Fibroblast of villous mesenchyme (primary cell): ENCODE data around the gene SSUH2. TPM values are rescaled to one million over a fixed set of nuclear protein-coding genes. Genes with fewer than 3 reads are reported as not detected.
"Not testable (repeated sequence)": the region's sequence is repeated elsewhere in the genome, so short reads cannot be mapped to it uniquely, and the experiment has no call there.

Source experiments
- DNase-seq: peaks from one replicate; pipeline ENCODE4 v3.0.0-alpha.2; 2010; ENCODE audit warnings: low read depth
- H3K4me3 ChIP-seq: 2 replicates; pipeline ENCODE4 v1.5.1; 2011; ENCODE audit warnings: low read depth, mild to moderate bottlenecking, low read length
- CTCF ChIP-seq: IDR thresholded peaks from 2 replicates; pipeline ENCODE4 v1.5.1; 2012; ENCODE audit warnings: low read depth, mild to moderate bottlenecking, low read length; ENCODE audit not compliant: insufficient read depth
- total RNA-seq: library from RNA; depleted of rRNA; stranded (reverse); fragments of >200 nt; gene quantifications from 2 replicates; pipeline ENCODE4 v1.2.3, GENCODE V29; 2012

The SSUH2 gene
- total RNA-seq, 1 donor: not detected

- DNase-seq: no peak
- no peak for TF ChIP-seq CTCF
- H3K4me3 ChIP-seq: no peak overlapping the region
These were observed 11.6 kb upstream of the SSUH2 start for GRCh38 chr3:8656240-8656639.

GRCh38 chr3:8655387-8655835 lies 10.8 kb upstream of the SSUH2 start:
- DNase-seq: no peak
- no peak overlapping the region for H3K4me3 ChIP-seq
- TF ChIP-seq CTCF: no peak

GRCh38 chr3:8654572-8655329 lies 10.2 kb upstream of the SSUH2 start:
- not testable (repeated sequence) for H3K4me3 ChIP-seq, DNase-seq

GRCh38 chr3:8653800-8654408 lies 9.3 kb upstream of the SSUH2 start:
- TF ChIP-seq CTCF: no peak
- no peak for DNase-seq
- H3K4me3 ChIP-seq: no peak overlapping the region

GRCh38 chr3:8652324-8652987 lies 7.9 kb upstream of the SSUH2 start:
- no peak for TF ChIP-seq CTCF
- DNase-seq: no peak
- H3K4me3 ChIP-seq: no peak overlapping the region

- no peak for DNase-seq
- no peak overlapping the region for H3K4me3 ChIP-seq
- no peak for TF ChIP-seq CTCF
These were observed 7.1 kb upstream of the SSUH2 start for GRCh38 chr3:8651418-8652323.
